Smooth muscle cell (in vitro differentiated cells): Measurements from ENCODE around the gene C18orf54. TPM values are rescaled to one million over a fixed set of nuclear protein-coding genes. Genes with fewer than 3 reads are reported as not detected.
A peak's percentile ranks its signal among the peaks of the same experiment; 100 is the strongest.

Source experiments
- DNase-seq: peaks from one replicate; lab custom pipeline; 2025; ENCODE audit not compliant: unreplicated experiment; lab: John Stamatoyannopoulos, UW
- H2AFZ ChIP-seq: fragments of 200-600 bp; sonication (generic); 2 replicates; pipeline ENCODE4 v1.6.0; 2016; ENCODE audit warnings: antibody characterized with exemption, low read depth, mild to moderate bottlenecking
- H3F3A ChIP-seq: fragments of 200-600 bp; sonication (generic); 2 replicates; pipeline ENCODE4 v1.6.0; 2017; ENCODE audit warnings: antibody characterized with exemption, low read depth
- H3K27ac ChIP-seq: fragments of 200-600 bp; sonication (generic); 2 replicates; pipeline ENCODE4 v1.5.1; 2016; ENCODE audit warnings: low read depth, mild to moderate bottlenecking
- H3K27me3 ChIP-seq: fragments of 200-600 bp; sonication (generic); 2 replicates; pipeline ENCODE4 v1.6.1; 2016; ENCODE audit warnings: low read depth, mild to moderate bottlenecking
- H3K36me3 ChIP-seq: fragments of 200-600 bp; sonication (generic); 2 replicates; pipeline ENCODE4 v1.5.1; 2016; ENCODE audit warnings: low read depth
- H3K4me1 ChIP-seq: fragments of 200-600 bp; sonication (generic); 2 replicates; pipeline ENCODE4 v1.5.1; 2016; ENCODE audit warnings: low read depth
- H3K4me2 ChIP-seq: fragments of 200-600 bp; sonication (generic); 2 replicates; pipeline ENCODE4 v1.6.0; 2016; ENCODE audit warnings: mild to moderate bottlenecking
- H3K4me3 ChIP-seq: fragments of 200-600 bp; sonication (generic); 2 replicates; pipeline ENCODE4 v1.5.1; 2016; ENCODE audit warnings: mild to moderate bottlenecking
- H3K79me2 ChIP-seq: fragments of 200-600 bp; sonication (generic); 2 replicates; pipeline ENCODE4 v1.6.0; 2016; ENCODE audit warnings: low read depth, mild to moderate bottlenecking
- H3K9ac ChIP-seq: fragments of 200-600 bp; sonication (generic); 2 replicates; pipeline ENCODE4 v1.6.0; 2016; ENCODE audit warnings: low read depth
- H3K9me3 ChIP-seq: fragments of 200-600 bp; sonication (generic); replicated peaks from 2 replicates; pipeline ENCODE4 v1.5.1; 2016; ENCODE audit warnings: low read depth
- H4K20me1 ChIP-seq: fragments of 200-600 bp; sonication (generic); 2 replicates; pipeline ENCODE4 v1.6.0; 2016; ENCODE audit warnings: low read depth
- WGBS: methylation state at CpG from one replicate; pipeline ENCODE4 v1.1.7; 2016; ENCODE audit warnings: low lambda C conversion rate; 5-methylcytosine and 5-hydroxymethylcytosine counted together
- polyA plus RNA-seq: library from polyadenylated mRNA; unstranded; fragments of >200 nt; fragmentation: Nextera tagmentation; extraction: Ambion mirVana; gene quantifications from 2 replicates; pipeline ENCODE4 v1.2.1, GENCODE V29; 2016
- total RNA-seq: library from RNA; depleted of rRNA; stranded (reverse); fragments of >200 nt; gene quantifications from 2 replicates; pipeline ENCODE4 v1.2.3, GENCODE V29; 2014
- TF ChIP-seq, protein P1 (sequence below): fragments of 200-600 bp; sonication (generic); IDR thresholded peaks from 2 replicates; pipeline ENCODE4 v1.5.1; 2017; ENCODE audit warnings: borderline replicate concordance, mild to moderate bottlenecking, antibody characterized with exemption; ENCODE audit not compliant: insufficient read depth, poor library complexity, severe bottlenecking

The C18orf54 gene
- total and polyA plus RNA-seq, 2 experiments from 2014 or later = 3.4 to 9.3 TPM

DNA sequence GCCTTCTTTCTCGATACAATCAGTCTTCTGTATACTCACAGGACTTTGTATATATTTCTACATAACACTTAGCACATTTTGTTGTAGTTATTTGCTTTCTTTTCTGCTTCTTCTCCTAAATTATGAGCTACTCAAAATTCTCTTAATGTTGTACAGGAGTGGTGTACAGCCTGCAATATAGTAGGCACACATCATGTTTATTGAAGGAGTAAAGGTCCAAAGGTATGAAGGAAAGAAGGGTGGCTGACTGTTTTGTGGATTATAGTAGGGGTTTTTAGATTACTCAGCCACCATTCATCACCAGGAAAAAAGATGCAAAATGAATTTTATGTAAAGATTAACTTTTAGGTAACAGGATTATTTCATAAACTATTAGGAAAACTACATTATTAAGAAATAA, 54.1 kb downstream of the C18orf54 start:
- Histone ChIP-seq H3K79me2 (no peaks in the 10 kb centered on the region), H3K27me3 (no peaks in the 10 kb centered on the region), H3K9ac (no peak overlapping the region), H3K36me3 (no peaks in the 10 kb centered on the region), H3K27ac (no peak overlapping the region), H3K9me3 (no peaks in the 10 kb centered on the region), H3K4me1 (peaks cover 2% of the 10 kb centered on the region), H4K20me1 (no peaks in the 10 kb centered on the region), H3K4me3 (no peak overlapping the region), H3F3A (peaks cover 3% of the 10 kb centered on the region), H3K4me2 (no peak overlapping the region), H2AFZ (no peak overlapping the region)
- TF ChIP-seq, protein P1, sequence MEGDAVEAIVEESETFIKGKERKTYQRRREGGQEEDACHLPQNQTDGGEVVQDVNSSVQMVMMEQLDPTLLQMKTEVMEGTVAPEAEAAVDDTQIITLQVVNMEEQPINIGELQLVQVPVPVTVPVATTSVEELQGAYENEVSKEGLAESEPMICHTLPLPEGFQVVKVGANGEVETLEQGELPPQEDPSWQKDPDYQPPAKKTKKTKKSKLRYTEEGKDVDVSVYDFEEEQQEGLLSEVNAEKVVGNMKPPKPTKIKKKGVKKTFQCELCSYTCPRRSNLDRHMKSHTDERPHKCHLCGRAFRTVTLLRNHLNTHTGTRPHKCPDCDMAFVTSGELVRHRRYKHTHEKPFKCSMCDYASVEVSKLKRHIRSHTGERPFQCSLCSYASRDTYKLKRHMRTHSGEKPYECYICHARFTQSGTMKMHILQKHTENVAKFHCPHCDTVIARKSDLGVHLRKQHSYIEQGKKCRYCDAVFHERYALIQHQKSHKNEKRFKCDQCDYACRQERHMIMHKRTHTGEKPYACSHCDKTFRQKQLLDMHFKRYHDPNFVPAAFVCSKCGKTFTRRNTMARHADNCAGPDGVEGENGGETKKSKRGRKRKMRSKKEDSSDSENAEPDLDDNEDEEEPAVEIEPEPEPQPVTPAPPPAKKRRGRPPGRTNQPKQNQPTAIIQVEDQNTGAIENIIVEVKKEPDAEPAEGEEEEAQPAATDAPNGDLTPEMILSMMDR = no peak
- DNase-seq = no peak
- 100% methylated on average over 1 of the region's 1 CpG for WGBS

DNA sequence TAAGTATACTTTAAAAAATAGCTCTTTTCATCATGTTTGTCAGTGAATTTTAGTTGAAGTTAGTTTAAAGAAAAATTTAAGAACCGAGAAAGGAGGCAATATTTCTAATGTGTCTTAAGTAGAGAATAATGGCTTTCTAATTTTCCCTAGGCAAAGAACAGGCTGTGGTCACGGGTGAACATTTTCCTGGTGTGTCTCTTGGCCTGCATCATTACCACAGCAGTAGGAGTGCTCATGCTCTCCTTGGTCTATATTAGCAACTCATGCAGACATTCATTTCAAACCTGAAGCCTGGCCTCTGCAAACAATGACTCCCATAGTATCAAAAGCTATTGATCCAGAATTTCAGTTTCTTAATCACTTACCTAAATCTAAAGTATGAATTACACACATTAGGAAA, 57.4 kb downstream of the C18orf54 start:
- no peak overlapping the region for H3K4me3 ChIP-seq
- peaks cover 13% of the 10 kb centered on the region for H3F3A ChIP-seq
- no peaks in the 10 kb centered on the region for H3K36me3 ChIP-seq
- no peaks in the 10 kb centered on the region for H3K27me3 ChIP-seq
- H2AFZ ChIP-seq = peak overlapping the region; percentile 49
- no peaks in the 10 kb centered on the region for H4K20me1 ChIP-seq
- no peak overlapping the region for H3K9ac ChIP-seq
- H3K4me2 ChIP-seq = peak overlapping the region; percentile 11
- no peak for DNase-seq
- peak overlapping the region; percentile 88 for H3K27ac ChIP-seq
- TF ChIP-seq, protein P1 = no peak
- H3K4me1 ChIP-seq = peaks cover 9% of the 10 kb centered on the region
- H3K9me3 ChIP-seq = no peaks in the 10 kb centered on the region
- H3K79me2 ChIP-seq = no peaks in the 10 kb centered on the region
- 67% methylated on average over 2 of the region's 2 CpGs for WGBS

DNA sequence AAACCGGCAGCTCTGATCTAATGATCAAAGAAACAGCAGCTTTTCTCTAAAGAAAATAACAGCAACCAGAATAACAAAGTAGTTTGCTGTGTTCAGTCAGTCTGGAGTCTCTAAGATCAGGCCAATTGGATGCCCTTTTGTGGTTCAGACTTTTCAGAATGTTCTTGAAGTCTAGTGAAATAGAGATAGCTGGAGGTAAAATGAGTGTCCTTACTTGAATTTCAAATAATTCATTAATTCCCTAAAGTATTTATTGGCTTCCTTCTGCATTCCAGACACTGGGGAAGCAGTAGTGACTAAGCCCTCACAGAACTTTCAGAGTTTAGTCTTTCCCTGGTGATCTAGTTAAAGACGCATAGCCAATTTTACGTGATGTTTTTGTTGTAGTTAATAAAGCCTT, 58.7 kb downstream of the C18orf54 start:
- H3K36me3 ChIP-seq = no peaks in the 10 kb centered on the region
- H3K9me3 ChIP-seq = no peaks in the 10 kb centered on the region
- H3K4me1 ChIP-seq = peaks cover 9% of the 10 kb centered on the region
- no peaks in the 10 kb centered on the region for H4K20me1 ChIP-seq
- peaks cover 13% of the 10 kb centered on the region for H3F3A ChIP-seq
- H3K4me3 ChIP-seq = no peak overlapping the region
- H3K27me3 ChIP-seq = no peaks in the 10 kb centered on the region
- no peaks in the 10 kb centered on the region for H3K79me2 ChIP-seq
- peak overlapping the region; percentile 76 for H3K4me2 ChIP-seq
- TF ChIP-seq, protein P1 = no peak
- no peak for DNase-seq
- H3K9ac ChIP-seq = peak overlapping the region; percentile 32
- 5% methylated on average over 3 of the region's 3 CpGs for WGBS
- peak overlapping the region; percentile 88 for H3K27ac ChIP-seq
- peak overlapping the region; percentile 73 for H2AFZ ChIP-seq

DNA sequence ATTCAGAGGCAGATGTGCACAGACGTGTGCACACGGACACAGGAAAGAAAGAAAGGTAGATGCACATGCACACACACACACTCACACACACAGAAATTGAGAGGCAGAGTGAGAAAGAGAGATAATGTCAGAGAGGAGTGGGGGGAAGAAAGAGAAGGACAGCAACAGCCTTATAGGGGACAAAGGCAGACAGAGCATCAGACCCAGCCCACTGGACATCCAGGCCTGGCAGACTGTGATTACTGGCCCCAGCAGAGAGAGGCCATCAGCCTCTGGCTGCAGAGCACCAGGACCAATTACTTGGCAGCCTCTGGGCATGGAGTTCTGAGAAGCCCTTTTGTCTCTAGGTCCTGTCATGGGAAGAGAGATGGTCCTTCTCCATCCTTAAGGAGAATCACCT, 66.1 kb downstream of the C18orf54 start:
- Histone ChIP-seq H3K4me3 (no peak overlapping the region), H3K36me3 (no peaks in the 10 kb centered on the region), H2AFZ (no peak overlapping the region), H3K4me2 (no peak overlapping the region), H3K9me3 (no peaks in the 10 kb centered on the region), H3F3A (no peaks in the 10 kb centered on the region), H3K27me3 (no peaks in the 10 kb centered on the region), H3K27ac (no peak overlapping the region), H3K79me2 (no peaks in the 10 kb centered on the region), H4K20me1 (no peaks in the 10 kb centered on the region), H3K9ac (no peak overlapping the region), H3K4me1 (no peaks in the 10 kb centered on the region)
- no peak for DNase-seq
- WGBS = 42% methylated on average over 2 of the region's 2 CpGs
- TF ChIP-seq, protein P1 = no peak
